Fibroblast of skin of abdomen (primary cell): ENCODE results near the gene RELN.
A peak's percentile ranks its signal among the peaks of the same experiment; 100 is the strongest.

Source experiments
- DNase-seq: peaks from one replicate; pipeline ENCODE4 v3.0.0-alpha.2; 2013

RELN gene

GRCh38 chr7:103777440-103777839, 212.0 kb downstream of the RELN start:
- no peak for DNase-seq

GRCh38 chr7:103773726-103774125, 215.7 kb downstream of the RELN start:
- DNase-seq, result no peak

- no peak for DNase-seq
Measured at GRCh38 chr7:103772171-103772773, 217.2 kb downstream of the RELN start.

- no peak for DNase-seq
Measured at GRCh38 chr7:103771294-103771693, 218.2 kb downstream of the RELN start.

GRCh38 chr7:103766660-103767059, 222.8 kb downstream of the RELN start:
- no peak for DNase-seq

GRCh38 chr7:103765901-103766300, 223.6 kb downstream of the RELN start:
- no peak for DNase-seq

- DNase-seq, result no peak
Measured at GRCh38 chr7:103764901-103765300, 224.6 kb downstream of the RELN start.

GRCh38 chr7:103762877-103763276, 226.6 kb downstream of the RELN start:
- no peak for DNase-seq

- DNase-seq, result no peak
Measured at GRCh38 chr7:103762065-103762760, 227.2 kb downstream of the RELN start.

- DNase-seq, result peak; percentile 20
Measured at GRCh38 chr7:103752995-103753394, 236.5 kb downstream of the RELN start.

- no peak for DNase-seq
Measured at GRCh38 chr7:103751311-103751880, 238.1 kb downstream of the RELN start.

- no peak for DNase-seq
Measured at GRCh38 chr7:103748680-103749079, 240.8 kb downstream of the RELN start.

- DNase-seq, result peak; percentile 9
Measured at GRCh38 chr7:103735377-103735776, 254.1 kb downstream of the RELN start.

- DNase-seq, result no peak
Measured at GRCh38 chr7:103731169-103731568, 258.3 kb downstream of the RELN start.

GRCh38 chr7:103729026-103729425, 260.4 kb downstream of the RELN start:
- DNase-seq, result no peak

GRCh38 chr7:103727982-103728610, 261.4 kb downstream of the RELN start:
- DNase-seq, result no peak

GRCh38 chr7:103719070-103719469, 270.4 kb downstream of the RELN start:
- DNase-seq, result no peak

GRCh38 chr7:103718482-103719061, 270.9 kb downstream of the RELN start:
- DNase-seq, result peak; percentile 52

- DNase-seq, result no peak
Measured at GRCh38 chr7:103717574-103717973, 271.9 kb downstream of the RELN start.

GRCh38 chr7:103715376-103716120, 273.9 kb downstream of the RELN start:
- DNase-seq, result no peak

GRCh38 chr7:103714376-103714927, 275.0 kb downstream of the RELN start:
- DNase-seq, result peak; percentile 18
